ENCODE results near the gene MAP1S.

GRCh38 chr19:17676295-17676694 lies 43.0 kb upstream of the MAP1S start:
- TF ChIP-seq, protein P1, sequence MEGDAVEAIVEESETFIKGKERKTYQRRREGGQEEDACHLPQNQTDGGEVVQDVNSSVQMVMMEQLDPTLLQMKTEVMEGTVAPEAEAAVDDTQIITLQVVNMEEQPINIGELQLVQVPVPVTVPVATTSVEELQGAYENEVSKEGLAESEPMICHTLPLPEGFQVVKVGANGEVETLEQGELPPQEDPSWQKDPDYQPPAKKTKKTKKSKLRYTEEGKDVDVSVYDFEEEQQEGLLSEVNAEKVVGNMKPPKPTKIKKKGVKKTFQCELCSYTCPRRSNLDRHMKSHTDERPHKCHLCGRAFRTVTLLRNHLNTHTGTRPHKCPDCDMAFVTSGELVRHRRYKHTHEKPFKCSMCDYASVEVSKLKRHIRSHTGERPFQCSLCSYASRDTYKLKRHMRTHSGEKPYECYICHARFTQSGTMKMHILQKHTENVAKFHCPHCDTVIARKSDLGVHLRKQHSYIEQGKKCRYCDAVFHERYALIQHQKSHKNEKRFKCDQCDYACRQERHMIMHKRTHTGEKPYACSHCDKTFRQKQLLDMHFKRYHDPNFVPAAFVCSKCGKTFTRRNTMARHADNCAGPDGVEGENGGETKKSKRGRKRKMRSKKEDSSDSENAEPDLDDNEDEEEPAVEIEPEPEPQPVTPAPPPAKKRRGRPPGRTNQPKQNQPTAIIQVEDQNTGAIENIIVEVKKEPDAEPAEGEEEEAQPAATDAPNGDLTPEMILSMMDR (IDR thresholded peaks at IDR 0.05): no peak
- TF ChIP-seq POLR2A (IDR thresholded peaks at IDR 0.05): no peak

All from Peyer's patch (tissue), 4 donors.